Transverse colon (tissue), 4 donors: Measurements from ENCODE around the gene RGS4. TPM values are rescaled to one million over a fixed set of nuclear protein-coding genes. Genes with fewer than 3 reads are reported as not detected.

Source experiments
- DNase-seq: peaks from one replicate; pipeline ENCODE4 v3.0.0-alpha.2; 2019
- H3K27ac ChIP-seq, 4 donors: fragments of 200-600 bp; sonication (generic); 2 replicates each; pipeline ENCODE4 v1.5.1; 2016 to 2018; ENCODE audit warnings: inconsistent platforms in 4 of 4
- H3K27me3 ChIP-seq: fragments of 200-600 bp; sonication (generic); 2 replicates; pipeline ENCODE4 v1.5.1; 2017; ENCODE audit warnings: inconsistent platforms
- H3K36me3 ChIP-seq, 4 donors: fragments of 200-600 bp; sonication (generic); 2 replicates each; pipeline ENCODE4 v1.5.1; 2017 to 2019; ENCODE audit warnings: inconsistent platforms in 4 of 4
- H3K4me1 ChIP-seq, 4 donors: fragments of 200-600 bp; sonication (generic); 2 replicates each; pipeline ENCODE4 v1.5.1; 2017 to 2020; ENCODE audit warnings: inconsistent platforms in 4 of 4
- H3K4me3 ChIP-seq, 4 donors: fragments of 200-600 bp; sonication (generic); 1 replicate in 1 of 4; 2 replicates in 3 of 4; pipeline versions ENCODE4 v1.5.1 to v1.6.1; 2017 to 2019; ENCODE audit warnings: inconsistent platforms in 4 of 4
- H3K9me3 ChIP-seq, 2 donors: fragments of 200-600 bp; sonication (generic); 2 replicates each; pipeline ENCODE4 v1.5.1; 2017 to 2019; ENCODE audit warnings: inconsistent platforms in 2 of 2
- EP300 ChIP-seq: sonication (generic); formaldehyde crosslinking; IDR thresholded peaks from one replicate; pipeline ENCODE4 v1.6.1; 2017; ENCODE audit warnings: antibody characterized with exemption, low read depth
- POLR2A ChIP-seq: fragments of 450-650 bp; IDR thresholded peaks from one replicate; pipeline ENCODE4 v1.6.1; 2016; ENCODE audit warnings: antibody characterized with exemption, mild to moderate bottlenecking, moderate library complexity
- POLR2AphosphoS5 ChIP-seq, 3 donors: sonication (generic); formaldehyde crosslinking; IDR thresholded peaks; one replicate each; pipeline ENCODE4 v1.6.1; 2016; ENCODE audit warnings: antibody characterized with exemption in 3 of 3
- WGBS, 2 donors: methylation state at CpG; one replicate each; pipeline ENCODE4 v1.1.5; 2018; ENCODE audit warnings: low coverage in 1 of 2; 5-methylcytosine and 5-hydroxymethylcytosine counted together
- in situ Hi-C, 4 donors: fragments of 200-750 bp; cut with MboI; loops; one replicate each; pipeline versions ENCODE4 v1.15.0 to v1.15.1; 2017; ENCODE audit warnings: low sequenced_read_pairs in 3 of 4, low pct_ligation_motif_present in 1 of 4, low pct_unique_long_range_greater_than_20kb in 1 of 4
- intact Hi-C: fragments of 100-400 bp; cut with DNase I; formaldehyde crosslinking; loops from one replicate; pipeline ENCODE4 v1.15.1; 2023; ENCODE audit warnings: low total_unique reads
- total RNA-seq, 4 donors: library from RNA; depleted of rRNA; stranded (reverse); fragments of >200 nt; gene quantifications; one replicate each; pipeline ENCODE4 v1.1.0, GENCODE V29; 2016
- TF ChIP-seq, protein P1 (sequence below), 5 experiments: fragments of 200-600 bp in 3 of 5; fragments of 450-650 bp in 2 of 5; sonication (generic) in 3 of 5; IDR thresholded peaks; 1 replicate in 2 of 5; 2 replicates in 3 of 5; pipeline ENCODE4 v1.5.1; 2016 to 2017; ENCODE audit warnings: antibody characterized with exemption in 5 of 5, inconsistent platforms in 3 of 5, mild to moderate bottlenecking in 2 of 5, moderate library complexity in 1 of 5

The RGS4 gene
- total RNA-seq, 4 donors from 2014 or later, result 0.37 to 2.2 (median 1.8) TPM

DNA sequence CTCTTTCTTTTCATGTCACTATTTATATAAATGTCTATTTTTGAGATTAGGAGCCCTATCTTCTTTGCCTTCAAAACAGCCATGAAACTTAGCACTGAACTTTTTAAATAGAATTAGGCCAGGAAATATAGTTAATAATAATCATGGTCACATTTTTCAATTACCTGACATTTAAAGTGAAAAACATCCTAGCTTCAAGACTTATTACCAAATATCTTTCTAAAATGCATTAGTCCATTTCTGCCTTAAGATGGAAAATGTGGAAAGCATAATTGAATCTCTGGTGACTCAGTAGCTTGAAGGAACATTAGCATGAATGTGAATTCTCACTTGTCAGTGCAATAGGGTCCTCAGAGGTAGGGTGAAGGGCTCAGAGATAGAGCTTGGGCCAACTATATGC is 18.7 kb upstream of the RGS4 start:
- no peaks in the 10 kb centered on the region for H3K36me3 ChIP-seq
- in situ Hi-C loops (loop anchor here in 2 of 4 donors (25.0 kb wide), 1 partner anchor 262 kb away; the partner anchor contains the start of gene NUF2 (in 2 of the 2)), intact Hi-C loops (no loop called here)
- no peaks in the 10 kb centered on the region for H3K27me3 ChIP-seq
- no peak overlapping the region for H3K4me3 ChIP-seq
- H3K27ac ChIP-seq, result no peak overlapping the region
- DNase-seq, result no peak
- no peaks in the 10 kb centered on the region for H3K4me1 ChIP-seq
- TF ChIP-seq, protein P1, sequence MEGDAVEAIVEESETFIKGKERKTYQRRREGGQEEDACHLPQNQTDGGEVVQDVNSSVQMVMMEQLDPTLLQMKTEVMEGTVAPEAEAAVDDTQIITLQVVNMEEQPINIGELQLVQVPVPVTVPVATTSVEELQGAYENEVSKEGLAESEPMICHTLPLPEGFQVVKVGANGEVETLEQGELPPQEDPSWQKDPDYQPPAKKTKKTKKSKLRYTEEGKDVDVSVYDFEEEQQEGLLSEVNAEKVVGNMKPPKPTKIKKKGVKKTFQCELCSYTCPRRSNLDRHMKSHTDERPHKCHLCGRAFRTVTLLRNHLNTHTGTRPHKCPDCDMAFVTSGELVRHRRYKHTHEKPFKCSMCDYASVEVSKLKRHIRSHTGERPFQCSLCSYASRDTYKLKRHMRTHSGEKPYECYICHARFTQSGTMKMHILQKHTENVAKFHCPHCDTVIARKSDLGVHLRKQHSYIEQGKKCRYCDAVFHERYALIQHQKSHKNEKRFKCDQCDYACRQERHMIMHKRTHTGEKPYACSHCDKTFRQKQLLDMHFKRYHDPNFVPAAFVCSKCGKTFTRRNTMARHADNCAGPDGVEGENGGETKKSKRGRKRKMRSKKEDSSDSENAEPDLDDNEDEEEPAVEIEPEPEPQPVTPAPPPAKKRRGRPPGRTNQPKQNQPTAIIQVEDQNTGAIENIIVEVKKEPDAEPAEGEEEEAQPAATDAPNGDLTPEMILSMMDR (IDR thresholded peaks at IDR 0.05), result no peak
- TF ChIP-seq POLR2AphosphoS5 (IDR thresholded peaks at IDR 0.05) (no peak), EP300 (no peak), POLR2A (no peak)
- no peaks in the 10 kb centered on the region for H3K9me3 ChIP-seq

DNA sequence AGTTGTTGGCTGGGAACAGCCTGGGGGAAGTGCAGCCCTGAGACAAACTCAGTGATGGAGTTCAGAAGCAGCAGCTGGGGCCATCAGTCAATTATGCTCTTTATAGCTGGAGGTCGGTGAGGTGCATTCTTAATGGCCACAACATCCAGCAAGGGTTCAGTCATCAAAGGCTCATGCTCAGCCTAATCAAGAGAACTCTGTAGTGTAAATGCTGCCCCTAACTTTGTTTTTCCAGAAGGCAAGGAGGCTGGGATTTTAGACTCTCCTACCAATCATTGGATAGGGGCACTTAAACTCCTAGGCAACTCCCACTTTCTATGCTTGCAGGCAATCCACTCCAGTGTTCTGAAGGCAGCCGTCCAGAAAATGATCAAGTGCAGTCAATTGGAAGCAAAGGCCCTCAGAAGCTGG is 15.0 kb upstream of the RGS4 start:
- intact Hi-C loops (no loop called here), in situ Hi-C loops (loop anchor here in 2 of 4 donors (25.0 kb wide), 1 partner anchor 258 kb away; the partner anchor contains the start of gene NUF2 (in 2 of the 2))
- no peaks in the 10 kb centered on the region for H3K9me3 ChIP-seq
- H3K4me1 ChIP-seq, result no peaks in the 10 kb centered on the region
- H3K27me3 ChIP-seq, result no peaks in the 10 kb centered on the region
- H3K27ac ChIP-seq, result no peak overlapping the region
- TF ChIP-seq POLR2AphosphoS5 (IDR thresholded peaks at IDR 0.05) (no peak), POLR2A (no peak), EP300 (no peak)
- TF ChIP-seq, protein P1 (IDR thresholded peaks at IDR 0.05), result no peak
- H3K4me3 ChIP-seq, result no peak overlapping the region
- no peak for DNase-seq
- H3K36me3 ChIP-seq, result no peaks in the 10 kb centered on the region
- WGBS, 2 donors, result 41 to 50% methylated on average over 1 to 2 of the region's 2 CpGs

DNA sequence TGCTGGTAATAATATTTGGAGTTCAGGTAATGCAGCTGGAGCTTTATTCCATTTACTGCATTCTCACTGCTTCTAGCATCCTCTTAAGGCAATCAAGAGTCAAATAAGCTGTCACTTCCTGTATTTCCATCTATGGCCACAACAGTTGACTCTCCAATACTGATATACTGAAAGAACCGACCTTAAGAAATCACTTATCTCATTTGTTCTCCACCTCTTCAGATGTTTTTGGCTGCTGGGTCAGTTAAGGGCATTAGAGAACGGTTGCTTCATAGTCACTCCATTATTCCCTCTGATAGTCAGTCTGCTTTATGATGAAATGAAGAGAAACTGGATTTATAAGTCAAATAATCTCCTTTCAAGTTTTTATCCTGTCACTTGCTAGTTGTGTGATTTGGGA is 14.2 kb upstream of the RGS4 start:
- Histone ChIP-seq H3K27me3 (no peaks in the 10 kb centered on the region), H3K4me1 (no peaks in the 10 kb centered on the region), H3K9me3 (no peaks in the 10 kb centered on the region), H3K27ac (no peak overlapping the region), H3K4me3 (no peak overlapping the region), H3K36me3 (no peaks in the 10 kb centered on the region)
- no peak for DNase-seq
- TF ChIP-seq POLR2AphosphoS5 (IDR thresholded peaks at IDR 0.05) (no peak), EP300 (no peak), POLR2A (no peak)
- WGBS, 2 donors, result 19 to 28% methylated on average over 2 of the region's 2 CpGs
- intact Hi-C loops, result no loop called here
- in situ Hi-C loops, result loop anchor here in 2 of 4 donors (25.0 kb wide), 1 partner anchor 257 kb away; the partner anchor contains the start of gene NUF2 (in 2 of the 2)

DNA sequence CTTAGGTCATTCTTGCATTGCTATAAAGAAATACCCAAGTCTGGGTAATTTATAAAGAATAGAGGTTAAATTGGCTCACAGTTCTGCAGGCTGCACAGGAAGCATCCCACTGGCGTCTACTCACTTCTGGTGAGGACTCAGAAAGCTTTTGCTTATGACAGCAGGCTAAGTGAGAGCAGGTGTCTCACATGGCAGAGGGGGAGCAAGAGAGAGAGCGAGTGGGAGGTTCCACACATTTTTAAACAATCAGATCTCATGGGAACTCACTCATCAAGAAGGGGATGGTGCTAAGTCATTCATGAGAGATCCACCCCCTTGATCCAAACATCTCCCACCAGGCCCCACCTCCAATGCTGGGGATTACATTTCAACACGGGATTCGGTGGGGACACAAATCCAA is 13.6 kb upstream of the RGS4 start:
- Histone ChIP-seq H3K4me1 (no peaks in the 10 kb centered on the region), H3K4me3 (no peak overlapping the region), H3K9me3 (no peaks in the 10 kb centered on the region), H3K36me3 (no peaks in the 10 kb centered on the region), H3K27me3 (no peaks in the 10 kb centered on the region), H3K27ac (no peak overlapping the region)
- in situ Hi-C loops, result loop anchor here in 2 of 4 donors (25.0 kb wide), 1 partner anchor 257 kb away; the partner anchor contains the start of gene NUF2 (in 2 of the 2)
- no peak for TF ChIP-seq POLR2A
- TF ChIP-seq, protein P1 (IDR thresholded peaks at IDR 0.05), result no peak
- TF ChIP-seq POLR2AphosphoS5 (IDR thresholded peaks at IDR 0.05), result no peak
- TF ChIP-seq EP300, result no peak
- whole genome bisulfite sequencing, 2 donors, result 53 to 68% methylated on average over 3 to 4 of the region's 4 CpGs
- intact Hi-C loops, result no loop called here
- no peak for DNase-seq

DNA sequence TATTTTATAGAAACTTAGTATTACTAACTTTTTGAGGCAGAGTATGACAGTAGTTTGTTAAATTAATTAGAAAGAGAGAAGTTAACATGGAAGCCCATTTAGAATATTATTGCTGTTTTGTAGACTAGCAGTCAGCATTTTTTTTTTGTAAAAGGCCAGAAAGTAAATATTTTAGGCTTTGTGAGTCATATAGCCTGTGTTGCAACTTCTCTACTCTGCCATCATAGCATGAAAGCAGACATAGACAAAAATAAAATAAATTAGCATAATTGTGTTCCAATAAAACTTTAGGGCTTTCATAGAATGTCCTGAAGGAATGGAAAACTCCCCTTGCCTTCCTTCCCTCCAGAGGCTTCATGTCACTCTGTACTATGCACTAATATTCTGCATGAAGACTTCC is 12.3 kb upstream of the RGS4 start:
- Histone ChIP-seq H3K4me1 (no peaks in the 10 kb centered on the region), H3K27me3 (no peaks in the 10 kb centered on the region), H3K27ac (no peak overlapping the region), H3K36me3 (no peaks in the 10 kb centered on the region), H3K9me3 (no peaks in the 10 kb centered on the region), H3K4me3 (no peak overlapping the region)
- TF ChIP-seq EP300, result no peak
- in situ Hi-C loops, result loop anchor here in 2 of 4 donors (25.0 kb wide), 1 partner anchor 255 kb away; the partner anchor contains the start of gene NUF2 (in 2 of the 2)
- no peak for DNase-seq
- intact Hi-C loops, result no loop called here
